ENCODE results near the gene TNFRSF19.

DNA sequence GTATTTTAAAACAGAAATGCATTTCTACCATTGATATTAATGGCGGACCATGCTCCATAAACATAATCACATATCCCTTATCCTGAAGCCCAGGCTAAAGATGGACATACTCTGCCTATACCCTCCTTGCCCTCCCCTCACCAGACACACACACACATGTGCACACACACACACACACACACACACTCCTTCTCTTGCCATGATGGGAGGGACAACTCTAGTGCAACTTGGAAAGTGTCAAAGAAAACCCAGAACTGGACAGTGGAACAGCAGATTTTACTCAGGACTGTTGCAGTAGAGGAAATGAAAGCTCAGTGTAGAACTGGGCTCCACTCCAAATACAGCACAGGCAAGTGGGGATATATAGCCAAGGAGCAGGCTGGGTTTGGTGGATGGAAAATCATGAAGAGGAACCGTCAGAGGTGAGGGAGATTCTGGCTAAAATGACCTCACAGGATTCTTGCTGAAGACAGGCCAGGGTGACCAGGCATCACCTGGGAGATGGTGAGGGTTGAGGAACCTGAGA lies 40.8 kb downstream of the TNFRSF19 start:
- TF ChIP-seq, protein P1, sequence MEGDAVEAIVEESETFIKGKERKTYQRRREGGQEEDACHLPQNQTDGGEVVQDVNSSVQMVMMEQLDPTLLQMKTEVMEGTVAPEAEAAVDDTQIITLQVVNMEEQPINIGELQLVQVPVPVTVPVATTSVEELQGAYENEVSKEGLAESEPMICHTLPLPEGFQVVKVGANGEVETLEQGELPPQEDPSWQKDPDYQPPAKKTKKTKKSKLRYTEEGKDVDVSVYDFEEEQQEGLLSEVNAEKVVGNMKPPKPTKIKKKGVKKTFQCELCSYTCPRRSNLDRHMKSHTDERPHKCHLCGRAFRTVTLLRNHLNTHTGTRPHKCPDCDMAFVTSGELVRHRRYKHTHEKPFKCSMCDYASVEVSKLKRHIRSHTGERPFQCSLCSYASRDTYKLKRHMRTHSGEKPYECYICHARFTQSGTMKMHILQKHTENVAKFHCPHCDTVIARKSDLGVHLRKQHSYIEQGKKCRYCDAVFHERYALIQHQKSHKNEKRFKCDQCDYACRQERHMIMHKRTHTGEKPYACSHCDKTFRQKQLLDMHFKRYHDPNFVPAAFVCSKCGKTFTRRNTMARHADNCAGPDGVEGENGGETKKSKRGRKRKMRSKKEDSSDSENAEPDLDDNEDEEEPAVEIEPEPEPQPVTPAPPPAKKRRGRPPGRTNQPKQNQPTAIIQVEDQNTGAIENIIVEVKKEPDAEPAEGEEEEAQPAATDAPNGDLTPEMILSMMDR (IDR thresholded peaks at IDR 0.05) = no peak
- no peak for TF ChIP-seq POLR2A (IDR thresholded peaks at IDR 0.05)

Data from testis (tissue), 2 donors.